Measurements from ENCODE around the gene CUL9.

The CUL9 gene

DNA sequence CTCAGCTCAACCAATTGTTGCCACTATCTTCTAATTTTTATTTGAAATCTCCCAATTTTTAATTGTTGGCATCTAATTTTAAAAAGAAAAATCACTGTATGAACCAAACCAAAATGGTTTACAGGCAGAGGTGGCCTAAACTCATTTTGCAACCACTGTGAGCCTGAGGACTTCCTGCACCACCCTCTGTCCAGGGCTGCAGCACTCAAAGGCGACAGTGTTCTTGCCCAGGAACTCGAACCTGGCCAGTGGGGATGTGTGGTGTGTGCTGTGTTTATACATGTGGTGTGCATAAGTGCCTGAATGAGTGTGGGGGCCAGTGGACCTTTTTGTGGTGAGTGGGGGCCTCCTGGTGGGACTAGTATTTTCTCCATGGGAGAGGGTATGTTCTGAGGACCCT, 91.7 kb downstream of the CUL9 start:
- no peak overlapping the region for H3K4me2 ChIP-seq (ENCODE audit: low read depth, low read length)
- no peak overlapping the region for H3K27ac ChIP-seq (ENCODE audit: low read length)
- no peaks in the 10 kb centered on the region for H4K20me1 ChIP-seq (ENCODE audit: insufficient read depth, low read length)
- no peaks in the 10 kb centered on the region for H3K36me3 ChIP-seq (replicated peaks; ENCODE audit: insufficient read depth, low read length)
- no peaks in the 10 kb centered on the region for H3K9me3 ChIP-seq (replicated peaks; ENCODE audit: insufficient read depth, low read length)
- H3K79me2 ChIP-seq (ENCODE audit: low read length) = no peaks in the 10 kb centered on the region
- H3K9me2 ChIP-seq (replicated peaks; ENCODE audit: insufficient read depth, low read length) = no peaks in the 10 kb centered on the region
- no peak overlapping the region for H2AFZ ChIP-seq (ENCODE audit: low read length)
- peaks cover 30% of the 10 kb centered on the region for H3K27me3 ChIP-seq (replicated peaks; ENCODE audit: insufficient read depth, low read length)
- H3K4me1 ChIP-seq (ENCODE audit: low read length) = no peaks in the 10 kb centered on the region
- no peak for TF ChIP-seq EZH2 (optimal IDR thresholded peaks at IDR 0.05; ENCODE audit: low read depth, low read length)
- TF ChIP-seq EZH2phosphoT487 (IDR thresholded peaks at IDR 0.05; ENCODE audit: low read length) = no peak
- TF ChIP-seq, protein P1, sequence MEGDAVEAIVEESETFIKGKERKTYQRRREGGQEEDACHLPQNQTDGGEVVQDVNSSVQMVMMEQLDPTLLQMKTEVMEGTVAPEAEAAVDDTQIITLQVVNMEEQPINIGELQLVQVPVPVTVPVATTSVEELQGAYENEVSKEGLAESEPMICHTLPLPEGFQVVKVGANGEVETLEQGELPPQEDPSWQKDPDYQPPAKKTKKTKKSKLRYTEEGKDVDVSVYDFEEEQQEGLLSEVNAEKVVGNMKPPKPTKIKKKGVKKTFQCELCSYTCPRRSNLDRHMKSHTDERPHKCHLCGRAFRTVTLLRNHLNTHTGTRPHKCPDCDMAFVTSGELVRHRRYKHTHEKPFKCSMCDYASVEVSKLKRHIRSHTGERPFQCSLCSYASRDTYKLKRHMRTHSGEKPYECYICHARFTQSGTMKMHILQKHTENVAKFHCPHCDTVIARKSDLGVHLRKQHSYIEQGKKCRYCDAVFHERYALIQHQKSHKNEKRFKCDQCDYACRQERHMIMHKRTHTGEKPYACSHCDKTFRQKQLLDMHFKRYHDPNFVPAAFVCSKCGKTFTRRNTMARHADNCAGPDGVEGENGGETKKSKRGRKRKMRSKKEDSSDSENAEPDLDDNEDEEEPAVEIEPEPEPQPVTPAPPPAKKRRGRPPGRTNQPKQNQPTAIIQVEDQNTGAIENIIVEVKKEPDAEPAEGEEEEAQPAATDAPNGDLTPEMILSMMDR (IDR thresholded peaks at IDR 0.05; ENCODE audit: low read length) = no peak
- no peak overlapping the region for H3K4me3 ChIP-seq (ENCODE audit: low read length)
- H3K9ac ChIP-seq (ENCODE audit: low read length) = no peak overlapping the region
- no peak for DNase-seq
- no peaks in the 10 kb centered on the region for H3F3A ChIP-seq (ENCODE audit: insufficient read depth, low read length)
